Activated naive CD8-positive, alpha-beta T cell treated with anti-CD3 and anti-CD28 coated beads, Interleukin-2, amount 50 U/mL, for 24 hours (primary cell): ENCODE data around the gene PCDHA8.
"Not testable (repeated sequence)": the region's sequence is repeated elsewhere in the genome, so short reads cannot be mapped to it uniquely, and the experiment has no call there.

Experiments
- ATAC-seq: fragments of 150-1000 bp; cut with Tn5 transposase; one replicate; pipeline ENCODE4 v1.10.0; 2021
- DNase-seq: peaks from one replicate; pipeline ENCODE4 v3.0.0; 2021
- H3K27ac Mint-ChIP-seq: one replicate; pipeline ENCODE4 v1.8.0; 2021; ENCODE audit warnings: mild to moderate bottlenecking, mixed read lengths
- H3K27me3 Mint-ChIP-seq: one replicate; pipeline ENCODE4 v1.8.0; 2021; ENCODE audit warnings: mixed read lengths
- H3K36me3 Mint-ChIP-seq: one replicate; pipeline ENCODE4 v1.8.0; 2021; ENCODE audit warnings: low read depth, mixed read lengths
- H3K4me1 Mint-ChIP-seq: one replicate; pipeline ENCODE4 v1.8.0; 2021; ENCODE audit warnings: mixed read lengths
- H3K4me3 Mint-ChIP-seq: one replicate; pipeline ENCODE4 v1.8.0; 2021; ENCODE audit warnings: mild to moderate bottlenecking, moderate library complexity, mixed read lengths
- H3K9me3 Mint-ChIP-seq: one replicate; pipeline ENCODE4 v1.8.0; 2021; ENCODE audit warnings: mixed read lengths

PCDHA8 gene

GRCh38 chr5:140876541-140877261 lies 35.7 kb downstream of the PCDHA8 start:
- not testable (repeated sequence) for H3K4me3 Mint-ChIP-seq, H3K4me1 Mint-ChIP-seq, DNase-seq, ATAC-seq, H3K27ac Mint-ChIP-seq
- peaks cover 40% of the 10 kb centered on the region for H3K9me3 Mint-ChIP-seq
- peaks cover 49% of the 10 kb centered on the region for H3K27me3 Mint-ChIP-seq
- H3K36me3 Mint-ChIP-seq, result peaks cover 16% of the 10 kb centered on the region

- H3K9me3 Mint-ChIP-seq, result peaks cover 38% of the 10 kb centered on the region
- H3K4me3 Mint-ChIP-seq, result no peak overlapping the region
- H3K27ac Mint-ChIP-seq, result no peak overlapping the region
- no peak for ATAC-seq
- DNase-seq, result no peak
- peaks cover 47% of the 10 kb centered on the region for H3K27me3 Mint-ChIP-seq
- H3K4me1 Mint-ChIP-seq, result no peaks in the 10 kb centered on the region
- H3K36me3 Mint-ChIP-seq, result peaks cover 16% of the 10 kb centered on the region
Observed at GRCh38 chr5:140877262-140877581, 36.2 kb downstream of the PCDHA8 start.

GRCh38 chr5:140881889-140882590 lies 41.1 kb downstream of the PCDHA8 start, which contains the start of gene PCDHA13:
PCDHA13 (plus strand) TSS chr5:140882124; CDS start chr5:140882269, 145 bp downstream.
- no peak for ATAC-seq
- Mint-ChIP-seq H3K4me3 (no peak within 1 kb of the TSS), H3K4me1 (no peaks in the 10 kb centered on the region), H3K36me3 (peaks cover 17% of the 10 kb centered on the region), H3K9me3 (peaks cover 35% of the 10 kb centered on the region), H3K27me3 (peaks cover 28% of the 10 kb centered on the region), H3K27ac (no peak within 1 kb of the TSS)
- DNase-seq, result no peak

- H3K36me3 Mint-ChIP-seq, result peaks cover 17% of the 10 kb centered on the region
- peaks cover 30% of the 10 kb centered on the region for H3K27me3 Mint-ChIP-seq
- H3K27ac Mint-ChIP-seq, result no peak overlapping the region
- DNase-seq (no peak), ATAC-seq (no peak)
- no peaks in the 10 kb centered on the region for H3K4me1 Mint-ChIP-seq
- no peak overlapping the region for H3K4me3 Mint-ChIP-seq
- H3K9me3 Mint-ChIP-seq, result peaks cover 38% of the 10 kb centered on the region
Observed at GRCh38 chr5:140882591-140882899, 41.6 kb downstream of the PCDHA8 start.

GRCh38 chr5:140883373-140883772 lies 42.4 kb downstream of the PCDHA8 start:
- Mint-ChIP-seq H3K27ac (no peak overlapping the region), H3K4me3 (no peak overlapping the region), H3K27me3 (peaks cover 25% of the 10 kb centered on the region), H3K9me3 (peaks cover 39% of the 10 kb centered on the region), H3K4me1 (no peaks in the 10 kb centered on the region), H3K36me3 (peaks cover 15% of the 10 kb centered on the region)
- DNase-seq (no peak), ATAC-seq (no peak)

GRCh38 chr5:140883927-140884697 lies 43.1 kb downstream of the PCDHA8 start:
- ATAC-seq (no peak), DNase-seq (no peak)
- Mint-ChIP-seq H3K9me3 (peaks cover 34% of the 10 kb centered on the region), H3K4me3 (no peak overlapping the region), H3K4me1 (no peaks in the 10 kb centered on the region), H3K36me3 (peaks cover 12% of the 10 kb centered on the region), H3K27me3 (peaks cover 22% of the 10 kb centered on the region), H3K27ac (no peak overlapping the region)
